WERI-Rb-1 (cell line): ENCODE measurements around the gene CABP7.
A peak's percentile ranks its signal among the peaks of the same experiment; 100 is the strongest.

Source experiments
- DNase-seq: peaks from one replicate; pipeline ENCODE4 v3.0.0-alpha.2; 2020
- H3K27ac ChIP-seq: fragments of 250-450 bp; sonication (Bioruptor Pico); 2 replicates; pipeline ENCODE4 v1.5.1; 2020; ENCODE audit warnings: mild to moderate bottlenecking, moderate library complexity
- H3K27me3 ChIP-seq: fragments of 250-450 bp; sonication (Bioruptor Pico); 2 replicates; pipeline ENCODE4 v1.5.1; 2021; ENCODE audit warnings: mild to moderate bottlenecking, low read depth, moderate library complexity; ENCODE audit not compliant: insufficient read depth, severe bottlenecking
- H3K36me3 ChIP-seq: fragments of 250-450 bp; sonication (Bioruptor Pico); 2 replicates; pipeline ENCODE4 v1.5.1; 2020; ENCODE audit warnings: mild to moderate bottlenecking, moderate library complexity
- H3K4me3 ChIP-seq: 2 replicates; pipeline ENCODE4 v1.5.1; 2011; ENCODE audit warnings: low read depth, mild to moderate bottlenecking, control low read depth, low read length
- H3K9me3 ChIP-seq: fragments of 250-450 bp; sonication (Bioruptor Pico); 2 replicates; pipeline ENCODE4 v1.5.1; 2021; ENCODE audit warnings: mild to moderate bottlenecking, moderate library complexity; ENCODE audit not compliant: severe bottlenecking
- TF ChIP-seq, protein P1 (sequence below): IDR thresholded peaks from 2 replicates; pipeline ENCODE4 v1.5.1; 2011; ENCODE audit warnings: low read depth, mild to moderate bottlenecking, control low read depth, inconsistent platforms, low read length

CABP7 gene

DNA sequence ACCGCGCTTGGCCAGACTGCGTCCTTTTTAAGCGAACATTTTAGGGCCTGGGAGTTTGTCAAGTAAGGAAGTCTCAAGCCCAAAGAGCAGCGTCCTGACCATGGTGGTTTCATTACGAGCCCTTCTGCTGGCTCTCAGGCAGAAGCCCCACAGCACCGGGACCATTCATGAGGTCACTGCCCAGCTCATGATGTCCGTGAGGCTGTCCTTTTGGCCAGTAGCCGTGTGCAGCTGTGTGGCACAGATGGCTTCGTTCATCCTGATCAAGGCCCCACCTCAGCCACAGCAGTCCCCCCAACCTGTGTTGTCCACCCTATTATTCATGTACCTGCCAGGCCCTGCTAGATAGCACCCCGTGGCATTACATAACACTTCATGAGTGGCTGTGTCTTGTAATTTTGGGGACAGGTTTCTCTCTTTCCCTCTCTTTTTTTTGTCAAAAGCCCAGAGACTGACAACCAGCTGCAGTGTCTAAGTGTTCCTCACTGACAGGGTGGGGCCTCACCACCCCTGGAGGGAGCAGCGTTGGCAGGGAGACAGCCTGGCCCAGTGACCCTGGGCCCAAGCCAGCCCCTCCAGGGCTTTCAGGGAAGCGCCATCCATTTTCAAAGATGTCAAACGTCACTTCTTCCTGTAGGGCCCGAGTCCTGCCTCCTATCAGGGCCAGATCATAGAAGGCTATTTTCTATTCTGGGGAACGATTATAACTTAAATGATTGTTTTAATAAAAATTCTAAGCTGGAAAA, 21.8 kb upstream of the CABP7 start:
- Histone ChIP-seq H3K9me3 (no peaks in the 10 kb centered on the region), H3K27ac (no peak overlapping the region), H3K4me3 (no peak overlapping the region), H3K36me3 (peaks cover 16% of the 10 kb centered on the region), H3K27me3 (no peaks in the 10 kb centered on the region)
- DNase-seq: no peak
- TF ChIP-seq, protein P1, sequence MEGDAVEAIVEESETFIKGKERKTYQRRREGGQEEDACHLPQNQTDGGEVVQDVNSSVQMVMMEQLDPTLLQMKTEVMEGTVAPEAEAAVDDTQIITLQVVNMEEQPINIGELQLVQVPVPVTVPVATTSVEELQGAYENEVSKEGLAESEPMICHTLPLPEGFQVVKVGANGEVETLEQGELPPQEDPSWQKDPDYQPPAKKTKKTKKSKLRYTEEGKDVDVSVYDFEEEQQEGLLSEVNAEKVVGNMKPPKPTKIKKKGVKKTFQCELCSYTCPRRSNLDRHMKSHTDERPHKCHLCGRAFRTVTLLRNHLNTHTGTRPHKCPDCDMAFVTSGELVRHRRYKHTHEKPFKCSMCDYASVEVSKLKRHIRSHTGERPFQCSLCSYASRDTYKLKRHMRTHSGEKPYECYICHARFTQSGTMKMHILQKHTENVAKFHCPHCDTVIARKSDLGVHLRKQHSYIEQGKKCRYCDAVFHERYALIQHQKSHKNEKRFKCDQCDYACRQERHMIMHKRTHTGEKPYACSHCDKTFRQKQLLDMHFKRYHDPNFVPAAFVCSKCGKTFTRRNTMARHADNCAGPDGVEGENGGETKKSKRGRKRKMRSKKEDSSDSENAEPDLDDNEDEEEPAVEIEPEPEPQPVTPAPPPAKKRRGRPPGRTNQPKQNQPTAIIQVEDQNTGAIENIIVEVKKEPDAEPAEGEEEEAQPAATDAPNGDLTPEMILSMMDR: no peak

DNA sequence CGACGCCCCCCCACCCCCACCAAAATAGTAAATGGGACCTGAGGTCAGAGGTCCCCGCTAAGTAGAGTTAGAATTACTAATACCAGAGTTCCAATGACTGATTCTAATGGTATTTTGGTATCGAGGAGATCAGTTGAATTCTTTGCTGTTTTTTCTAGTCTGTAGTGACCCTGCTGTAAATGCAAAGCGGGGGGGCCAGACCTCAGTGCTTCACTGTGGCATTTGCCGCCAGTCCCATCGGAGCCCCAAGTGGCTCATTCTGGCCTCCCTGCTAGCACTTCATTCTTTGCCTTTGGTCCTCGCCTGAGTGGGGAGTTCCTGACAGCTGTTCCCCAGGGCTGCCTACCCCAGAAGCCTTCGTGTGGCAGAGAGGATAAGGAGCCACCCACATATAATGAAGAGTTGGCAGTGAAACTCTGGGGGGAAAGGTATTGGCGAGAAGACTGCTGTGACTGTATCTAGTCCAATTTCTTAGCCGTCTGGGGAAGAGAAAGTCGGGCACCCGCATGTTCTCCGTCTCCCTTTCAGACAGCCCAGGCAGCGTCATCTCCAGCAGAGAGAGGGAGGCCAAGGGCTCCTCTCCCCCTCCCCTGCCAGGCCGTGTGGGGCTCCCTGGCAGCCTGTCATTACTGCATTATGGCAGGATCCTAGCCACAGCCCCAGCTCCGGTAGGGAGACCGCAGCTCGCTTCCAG, 19.4 kb upstream of the CABP7 start:
- Histone ChIP-seq H3K27me3 (no peaks in the 10 kb centered on the region), H3K4me3 (no peak overlapping the region), H3K27ac (no peak overlapping the region), H3K36me3 (peaks cover 2% of the 10 kb centered on the region; the same call in 1 of the 2 replicates), H3K9me3 (no peaks in the 10 kb centered on the region)
- DNase-seq: no peak
- TF ChIP-seq, protein P1: no peak

DNA sequence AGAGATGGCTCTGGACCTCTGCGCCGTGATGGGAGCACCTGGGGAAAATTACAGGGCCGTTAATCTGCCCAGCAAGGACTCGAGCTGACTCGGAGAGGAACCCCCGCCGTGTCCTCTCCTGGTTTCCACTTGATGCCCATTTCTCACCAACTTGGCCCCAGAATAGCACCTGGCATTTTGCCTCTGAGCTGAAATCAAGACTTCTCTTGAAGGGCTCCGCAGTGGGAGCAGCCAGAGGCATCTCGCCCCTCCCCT, 19.0 kb upstream of the CABP7 start:
- TF ChIP-seq, protein P1: no peak

DNA sequence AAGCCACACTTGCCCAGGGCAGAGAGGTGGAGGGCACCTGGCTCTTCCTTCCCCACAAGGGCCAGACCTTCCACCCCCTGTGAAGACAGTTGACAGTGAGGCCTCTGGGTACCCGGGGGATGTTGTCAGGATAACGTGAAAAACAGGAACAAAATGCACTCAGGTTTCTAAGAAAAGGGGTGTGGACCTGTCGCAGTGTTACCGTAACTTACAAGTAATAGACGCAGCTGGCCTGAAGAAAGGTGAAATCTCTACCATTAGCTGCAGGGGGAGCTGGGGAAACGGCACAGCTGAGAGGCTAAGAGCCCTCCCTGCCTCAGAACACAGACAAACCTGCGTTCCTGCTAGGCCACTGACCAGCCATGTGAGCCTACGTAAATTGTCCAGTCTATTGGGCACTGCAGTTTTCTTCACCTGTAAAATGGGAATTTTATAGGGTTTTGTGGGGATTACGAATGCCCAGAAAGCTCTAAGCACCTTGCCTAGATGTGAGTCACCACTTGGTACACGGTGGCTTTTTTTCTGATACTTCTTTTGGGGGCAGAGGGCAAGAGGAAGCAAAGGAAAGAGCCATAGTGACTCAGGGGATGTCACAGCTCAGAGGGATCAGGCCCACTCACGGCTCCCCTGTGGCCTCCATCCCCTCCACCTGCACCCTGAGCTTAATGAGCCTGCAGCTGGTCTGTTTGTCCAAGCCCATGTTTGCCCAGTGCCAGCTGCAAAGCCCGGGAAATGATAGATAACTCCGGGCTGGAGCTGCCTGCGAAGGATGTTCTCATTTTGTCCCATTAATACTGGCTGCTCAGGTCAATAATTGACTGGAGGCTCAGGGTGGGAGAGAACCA, 18.4 kb upstream of the CABP7 start:
- DNase-seq: peak; percentile 65
- Histone ChIP-seq H3K36me3 (no peaks in the 10 kb centered on the region), H3K27me3 (no peaks in the 10 kb centered on the region), H3K4me3 (no peak overlapping the region), H3K9me3 (no peaks in the 10 kb centered on the region), H3K27ac (peak overlapping the region; percentile 61)
- TF ChIP-seq, protein P1: peak; percentile 65

More for the DNA sequence above, 19.0 kb upstream of the CABP7 start:
- no peaks in the 10 kb centered on the region for H3K9me3 ChIP-seq
- no peak overlapping the region for H3K4me3 ChIP-seq
- H3K36me3 ChIP-seq: no peaks in the 10 kb centered on the region
- no peak for DNase-seq
- no peak overlapping the region for H3K27ac ChIP-seq
- H3K27me3 ChIP-seq: no peaks in the 10 kb centered on the region

DNA sequence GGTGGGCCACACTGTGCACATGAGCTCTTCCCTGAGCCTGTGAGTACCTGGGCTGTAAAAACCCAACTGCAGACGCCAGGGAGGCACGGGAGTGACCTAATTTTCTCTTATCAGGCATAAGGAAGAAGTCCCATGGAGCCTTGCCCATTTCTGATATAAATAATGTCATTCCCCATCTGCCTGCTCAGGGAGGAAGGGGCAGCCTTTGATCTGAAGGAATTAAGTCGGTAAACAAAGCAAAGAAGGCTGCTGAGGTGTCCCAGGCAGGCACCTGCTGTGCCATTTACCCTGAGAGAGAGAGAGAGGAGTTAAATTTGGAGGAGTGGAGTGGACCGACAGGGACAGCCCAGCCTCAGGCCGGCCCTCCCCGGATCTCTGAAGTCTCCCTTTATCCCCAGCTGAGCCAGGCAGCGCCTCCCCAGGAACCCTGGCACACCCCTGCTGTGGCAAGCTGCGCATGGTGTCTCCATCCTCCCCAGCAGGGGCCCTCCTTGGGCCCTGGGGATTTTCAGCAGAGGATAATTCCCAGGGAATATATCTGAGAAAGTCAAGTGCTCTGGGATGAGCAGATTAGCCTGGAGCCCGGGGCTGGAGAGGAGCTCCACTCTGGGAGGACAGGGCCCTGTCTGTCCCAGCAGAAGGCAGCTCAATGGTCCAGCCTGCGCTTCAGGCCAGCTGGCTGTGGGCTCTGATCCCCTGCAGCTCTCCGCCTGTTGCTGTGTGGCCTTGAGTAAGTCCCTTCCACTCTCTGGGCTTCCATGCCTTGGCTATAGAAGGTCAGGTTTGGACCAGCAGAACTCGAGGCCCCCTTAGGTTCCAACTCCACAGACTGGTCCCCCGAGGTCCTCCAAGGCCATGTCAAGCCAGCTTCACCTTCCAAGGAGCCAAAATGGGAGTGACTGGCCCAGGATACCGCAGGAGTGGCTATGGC, 17.5 kb upstream of the CABP7 start:
- H3K4me3 ChIP-seq: no peak overlapping the region
- H3K9me3 ChIP-seq: no peaks in the 10 kb centered on the region
- TF ChIP-seq, protein P1: peak; percentile 55
- H3K27me3 ChIP-seq: no peaks in the 10 kb centered on the region
- H3K36me3 ChIP-seq: no peaks in the 10 kb centered on the region
- H3K27ac ChIP-seq: peak overlapping the region; percentile 61
- peak; percentile 94 for DNase-seq
